Mucosa of descending colon (tissue), 3 donors: Measurements from ENCODE around the gene GAREM2. TPM values are rescaled to one million over a fixed set of nuclear protein-coding genes. Genes with fewer than 3 reads are reported as not detected.

ENCODE experiments used
- ATAC-seq: fragments of 200-7000 bp; cut with Tn5 transposase; one replicate; pipeline ENCODE4 v1.9.1; 2020; ENCODE audit warnings: mild to moderate bottlenecking, moderate library complexity
- DNase-seq, 3 donors: peaks; one replicate each; pipeline ENCODE4 v3.0.0-alpha.2; 2020
- H3K36me3 ChIP-seq: fragments of 200-600 bp; one replicate; pipeline ENCODE4 v1.8.0; 2021; ENCODE audit warnings: low read depth, mild to moderate bottlenecking
- H3K4me1 ChIP-seq: fragments of 200-600 bp; one replicate; pipeline ENCODE4 v1.8.0; 2021; ENCODE audit warnings: low read depth, mild to moderate bottlenecking
- H3K4me3 ChIP-seq: fragments of 200-600 bp; one replicate; pipeline ENCODE4 v1.8.0; 2021; ENCODE audit warnings: mild to moderate bottlenecking
- H3K9me3 ChIP-seq: fragments of 200-600 bp; one replicate; pipeline ENCODE4 v1.8.0; 2021; ENCODE audit warnings: mild to moderate bottlenecking
- CTCF ChIP-seq: fragments of 200-600 bp; IDR thresholded peaks from one replicate; pipeline ENCODE4 v1.8.0; 2022; ENCODE audit warnings: antibody characterized with exemption, mild to moderate bottlenecking
- intact Hi-C, 2 donors: fragments of 100-400 bp; cut with DNase I in 1 of 2; cut with micrococcal nuclease in 1 of 2; formaldehyde crosslinking; loops; one replicate each; pipeline versions ENCODE4 v1.11.0 to v1.11.1; 2022; cut with DNase I, micrococcal nuclease
- total RNA-seq, 3 donors: library from RNA; stranded (reverse); fragmentation: NEBNext Ultra II Directional in 2 of 3; extraction: Animal tissue kit (Norgen Biotek cat#: 25700) in 2 of 3; gene quantifications; one replicate each; pipeline versions ENCODE4 v1.2.1 to v1.2.4, GENCODE V29; 2021 to 2023
- donor health status: DM: no; HTN: no; CAD: no; lungs with moderate emphysema.
- donor health status: DM: no; HTN: no; CAD: no.
- donor health status: DM: no; HTN: yes; CAD: no.

GAREM2 gene
- total RNA-seq, 3 donors from 2014 or later: 4.0 to 8.8 (median 6.7) TPM

- DNase-seq: no peak
- H3K36me3 ChIP-seq: peaks cover 4% of the 10 kb centered on the region
- no peak for TF ChIP-seq CTCF
- no peak overlapping the region for H3K4me3 ChIP-seq
- H3K9me3 ChIP-seq: no peaks in the 10 kb centered on the region
- ATAC-seq: no peak
- peaks cover 7% of the 10 kb centered on the region for H3K4me1 ChIP-seq
- intact Hi-C loops: no loop called here
Observed at GRCh38 chr2:26190369-26190768, 17.5 kb downstream of the GAREM2 start.

GRCh38 chr2:26191316-26192159 lies 18.6 kb downstream of the GAREM2 start:
- Histone ChIP-seq H3K36me3 (peaks cover 4% of the 10 kb centered on the region), H3K9me3 (no peaks in the 10 kb centered on the region), H3K4me1 (peaks cover 7% of the 10 kb centered on the region), H3K4me3 (no peak overlapping the region)
- DNase-seq: peak in 1 of 3 donors; percentile 41
- peak; percentile 34 for ATAC-seq
- intact Hi-C loops: no loop called here
- no peak for TF ChIP-seq CTCF

- ATAC-seq (no peak), DNase-seq (no peak)
- Histone ChIP-seq H3K4me3 (no peak overlapping the region), H3K9me3 (no peaks in the 10 kb centered on the region), H3K36me3 (peaks cover 4% of the 10 kb centered on the region), H3K4me1 (peaks cover 7% of the 10 kb centered on the region)
- intact Hi-C loops: no loop called here
- no peak for TF ChIP-seq CTCF
Observed at GRCh38 chr2:26193578-26194231, 20.8 kb downstream of the GAREM2 start.

GRCh38 chr2:26195040-26195984 lies 22.4 kb downstream of the GAREM2 start:
- no peaks in the 10 kb centered on the region for H3K9me3 ChIP-seq
- no peak for TF ChIP-seq CTCF
- H3K36me3 ChIP-seq: peaks cover 4% of the 10 kb centered on the region
- H3K4me1 ChIP-seq: peaks cover 7% of the 10 kb centered on the region
- intact Hi-C loops: no loop called here
- no peak for DNase-seq
- ATAC-seq: no peak
- no peak overlapping the region for H3K4me3 ChIP-seq

GRCh38 chr2:26196683-26197418 lies 24.0 kb downstream of the GAREM2 start:
- TF ChIP-seq CTCF: no peak

More at GRCh38 chr2:26196683-26197418, 24.0 kb downstream of the GAREM2 start:
- Histone ChIP-seq H3K36me3 (peaks cover 4% of the 10 kb centered on the region), H3K9me3 (no peaks in the 10 kb centered on the region), H3K4me3 (no peak overlapping the region), H3K4me1 (peaks cover 3% of the 10 kb centered on the region)
- ATAC-seq (no peak), DNase-seq (no peak)
- intact Hi-C loops: no loop called here
